GM21381 (cell line): ENCODE results near the gene C20orf96.
"Not testable (repeated sequence)": the region's sequence is repeated elsewhere in the genome, so short reads cannot be mapped to it uniquely, and the experiment has no call there.

Experiments used
- ATAC-seq: cut with Tn5 transposase; IDR thresholded peaks from one replicate; pipeline ENCODE4 v1.9.1; 2021; ENCODE audit warnings: mild to moderate bottlenecking, moderate library complexity; ENCODE audit not compliant: unreplicated experiment

C20orf96 gene

GRCh38 chr20:242905-243304 lies 47.6 kb downstream of the C20orf96 start:
- ATAC-seq = no peak

GRCh38 chr20:237929-238328 lies 52.6 kb downstream of the C20orf96 start:
- no peak for ATAC-seq

GRCh38 chr20:237489-237888 lies 53.1 kb downstream of the C20orf96 start:
- ATAC-seq = no peak

- ATAC-seq = no peak
These were observed 54.7 kb downstream of the C20orf96 start for GRCh38 chr20:235891-236290.

GRCh38 chr20:227439-228105 lies 63.0 kb downstream of the C20orf96 start:
- ATAC-seq = no peak

- ATAC-seq = no peak
These were observed 63.6 kb downstream of the C20orf96 start, which contains the start of gene DEFB129 for GRCh38 chr20:226958-227357. TSS of gene DEFB129 (plus strand) at chr20:227258. CDS start at chr20:227289, 31 bp downstream.

- not testable (repeated sequence) for ATAC-seq
These were observed 64.7 kb downstream of the C20orf96 start for GRCh38 chr20:225879-226278.

GRCh38 chr20:221258-221830 lies 69.2 kb downstream of the C20orf96 start:
- ATAC-seq = no peak
